GM21360 (cell line): ENCODE data around the gene WSCD2.

Source experiments
- ATAC-seq: cut with Tn5 transposase; IDR thresholded peaks from one replicate; pipeline ENCODE4 v1.9.1; 2021; ENCODE audit warnings: mild to moderate bottlenecking, moderate library complexity; ENCODE audit not compliant: unreplicated experiment

Gene WSCD2

GRCh38 chr12:108231109-108231905 lies 102.2 kb downstream of the WSCD2 start:
- no peak for ATAC-seq

- no peak for ATAC-seq
These were observed 102.9 kb downstream of the WSCD2 start for GRCh38 chr12:108231909-108232434.

DNA sequence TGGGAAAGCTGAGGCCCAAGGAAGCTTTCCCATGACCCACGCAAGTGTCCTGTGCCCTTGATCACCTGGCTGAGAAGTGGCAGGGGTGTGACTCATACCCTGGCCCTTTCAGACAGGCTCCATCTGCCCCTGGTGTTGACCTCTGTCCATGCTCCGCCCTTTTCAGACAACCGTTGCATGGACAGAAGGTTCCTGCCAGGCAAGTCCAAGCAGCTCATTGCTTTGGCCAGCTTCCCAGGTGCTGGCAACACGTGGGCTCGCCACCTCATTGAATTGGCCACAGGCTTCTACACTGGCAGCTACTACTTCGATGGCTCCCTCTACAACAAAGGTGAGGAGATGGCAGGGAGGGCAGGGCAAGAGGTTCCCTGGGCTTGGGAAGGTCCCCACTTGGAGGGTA lies 103.5 kb downstream of the WSCD2 start:
- ATAC-seq, result no peak

- ATAC-seq, result no peak
These were observed 105.1 kb downstream of the WSCD2 start for GRCh38 chr12:108234158-108234557.

DNA sequence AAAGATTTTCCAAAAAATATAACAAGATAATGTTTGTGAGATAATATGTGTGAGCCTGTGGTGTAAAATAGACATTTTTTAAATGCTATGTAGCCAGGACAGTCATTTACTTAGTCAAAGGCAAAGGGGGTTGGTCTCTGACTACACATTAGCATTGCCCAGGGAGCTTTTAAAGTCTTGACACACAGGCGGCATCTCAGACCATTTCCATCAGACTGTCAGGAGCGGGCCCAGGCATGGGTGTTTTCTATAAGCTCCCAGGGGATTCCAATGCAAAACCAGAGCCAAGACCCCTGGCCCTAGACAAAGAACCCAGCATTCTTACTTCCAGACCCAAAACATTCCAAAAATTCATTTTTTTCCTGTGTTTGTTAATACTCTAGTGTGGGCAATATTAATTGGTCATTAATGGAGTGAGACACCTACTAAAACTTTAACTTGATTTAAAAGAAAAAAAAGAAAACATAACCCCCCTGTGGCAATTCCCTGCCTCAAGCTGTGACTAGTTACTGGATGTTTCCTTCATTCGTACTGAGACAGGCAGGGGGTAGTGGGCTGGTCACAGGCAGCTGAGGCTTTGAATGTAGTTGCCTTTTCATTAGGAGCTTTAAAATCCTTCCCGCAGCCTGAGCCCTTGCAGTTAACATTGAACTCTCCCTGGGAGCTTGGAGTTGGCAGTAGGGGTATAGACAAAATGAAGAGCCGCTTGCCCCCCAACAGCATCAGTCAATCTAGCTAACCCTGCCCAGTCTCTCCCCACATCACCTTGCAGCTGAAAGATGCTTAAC lies 106.3 kb downstream of the WSCD2 start:
- ATAC-seq, result no peak

- no peak for ATAC-seq
These were observed 106.8 kb downstream of the WSCD2 start for GRCh38 chr12:108235985-108236263.

GRCh38 chr12:108236366-108236765 lies 107.3 kb downstream of the WSCD2 start:
- no peak for ATAC-seq

GRCh38 chr12:108237272-108237671 lies 108.2 kb downstream of the WSCD2 start:
- no peak for ATAC-seq

DNA sequence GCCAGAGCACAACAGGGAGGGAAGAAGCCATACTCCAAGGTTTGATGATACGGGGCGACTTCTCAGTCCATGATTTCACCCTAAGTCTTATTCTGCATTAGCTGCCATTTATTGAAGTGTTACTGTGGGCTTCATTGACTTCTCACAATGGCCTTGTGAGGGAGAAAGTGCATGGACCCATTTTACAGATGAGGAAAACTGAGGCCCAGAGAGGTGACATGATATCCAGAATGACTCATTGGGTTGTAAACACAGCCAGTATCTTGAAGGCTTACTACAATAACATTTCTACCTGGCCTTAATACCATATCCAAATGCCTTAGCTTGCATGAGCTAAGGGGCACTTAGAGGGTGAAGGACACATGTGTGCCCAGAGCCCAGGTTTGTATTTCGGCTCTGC lies 109.4 kb downstream of the WSCD2 start:
- no peak for ATAC-seq

- no peak for ATAC-seq
These were observed 110.3 kb downstream of the WSCD2 start for GRCh38 chr12:108239378-108239777.

- ATAC-seq, result no peak
These were observed 111.1 kb downstream of the WSCD2 start for GRCh38 chr12:108240027-108240785.

DNA sequence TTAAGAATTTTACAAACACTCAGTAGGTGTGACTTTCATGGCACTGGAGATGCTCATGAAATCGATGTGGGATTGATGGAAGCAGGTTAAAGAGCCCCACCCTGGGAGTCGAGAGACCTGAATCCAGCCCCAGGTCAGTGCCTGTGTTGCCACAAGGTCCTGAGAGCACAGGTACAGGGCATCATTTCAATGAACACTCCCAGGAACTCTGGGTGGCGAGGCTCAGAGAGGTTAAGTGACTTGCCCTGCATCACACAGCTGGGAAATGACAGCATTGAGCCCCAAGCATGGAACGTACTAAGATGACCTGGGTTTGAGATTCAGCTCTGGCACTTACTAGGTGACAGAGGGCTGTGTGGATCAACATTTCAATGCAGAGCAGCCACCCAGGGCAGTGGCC lies 111.8 kb downstream of the WSCD2 start:
- ATAC-seq, result no peak

- no peak for ATAC-seq
These were observed 113.1 kb downstream of the WSCD2 start for GRCh38 chr12:108241986-108242703.

- no peak for ATAC-seq
These were observed 118.0 kb downstream of the WSCD2 start for GRCh38 chr12:108247130-108247529.

- ATAC-seq, result no peak
These were observed 118.9 kb downstream of the WSCD2 start for GRCh38 chr12:108248011-108248410.

DNA sequence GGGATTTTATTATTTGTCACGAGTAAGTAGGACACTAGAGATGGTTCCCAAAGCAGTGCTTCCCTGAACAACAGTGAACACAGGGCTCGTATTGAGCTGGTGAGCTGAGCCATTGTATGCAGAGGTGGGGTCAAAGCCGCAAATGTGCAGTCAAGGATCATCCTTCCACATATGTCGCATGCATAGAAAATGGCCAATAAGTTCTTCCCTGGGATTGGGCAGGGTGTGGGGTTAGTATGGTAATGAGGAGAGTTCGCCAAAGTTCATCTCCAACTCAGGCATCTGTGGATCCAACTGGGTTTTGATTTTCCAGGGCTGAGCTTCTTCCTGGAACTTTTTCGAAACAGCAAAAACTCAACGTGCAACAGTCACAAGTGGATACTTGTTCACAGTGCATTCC lies 123.4 kb downstream of the WSCD2 start:
- no peak for ATAC-seq

DNA sequence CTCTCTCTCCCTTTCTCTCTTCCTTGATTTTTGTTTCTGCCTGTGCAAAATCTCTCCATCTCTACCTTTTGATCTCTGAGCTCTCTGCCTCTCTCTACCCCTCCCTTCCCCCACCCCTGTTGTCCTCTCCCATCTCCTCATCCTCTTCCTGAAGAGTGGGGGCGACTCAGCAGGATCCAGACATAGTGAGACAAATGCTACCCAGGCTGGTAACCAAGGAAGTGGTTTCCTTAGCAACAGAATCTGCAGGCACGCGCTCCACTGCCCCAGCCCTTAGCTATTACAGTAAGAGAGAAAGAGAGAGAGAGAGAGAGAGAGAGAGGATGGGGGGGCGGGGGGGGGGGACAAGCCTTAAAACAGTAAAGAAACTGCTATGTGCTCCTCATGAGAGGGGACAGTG lies 124.5 kb downstream of the WSCD2 start:
- ATAC-seq, result no peak

- ATAC-seq, result no peak
These were observed 124.9 kb downstream of the WSCD2 start for GRCh38 chr12:108254030-108254429.

DNA sequence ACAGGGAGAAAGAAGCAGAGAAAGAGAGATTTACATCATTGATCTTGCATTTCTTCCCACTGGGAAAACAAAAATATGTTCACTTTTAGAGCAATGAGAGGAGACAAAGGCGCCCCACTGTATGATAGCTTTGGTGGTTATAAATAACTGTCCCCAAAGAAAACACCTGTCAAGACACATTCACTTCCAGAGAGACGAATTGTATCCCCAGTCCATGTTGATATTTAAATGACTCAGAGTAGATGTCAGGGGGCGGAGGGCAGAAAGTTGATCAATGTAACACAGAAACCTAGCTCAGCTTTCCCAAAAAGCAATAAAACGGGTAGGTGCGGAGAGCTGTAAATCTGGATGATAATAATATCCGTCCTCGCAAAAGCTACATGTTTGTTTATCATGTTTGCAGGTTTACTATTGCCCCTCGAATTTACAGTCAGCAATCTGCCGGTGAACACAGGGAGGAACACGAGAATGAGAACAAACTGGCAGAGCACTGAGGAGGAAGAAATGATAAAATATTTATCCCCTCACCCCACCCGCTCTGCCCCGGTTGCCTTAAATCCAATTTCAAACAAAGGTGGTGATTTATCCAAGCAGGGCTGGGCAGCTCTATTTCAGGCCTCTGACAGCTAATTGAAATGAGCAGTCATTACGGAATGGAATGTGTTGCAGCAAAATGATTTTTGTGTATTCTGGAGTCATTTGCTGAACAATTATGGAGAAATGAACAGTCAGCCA lies 125.6 kb downstream of the WSCD2 start:
- ATAC-seq, result no peak

- ATAC-seq, result no peak
These were observed 126.1 kb downstream of the WSCD2 start for GRCh38 chr12:108255252-108255602.
